Psoas muscle (tissue), 8 donors: ENCODE data around the gene DYNC1LI1. TPM values are rescaled to one million over a fixed set of nuclear protein-coding genes. Genes with fewer than 3 reads are reported as not detected.

Source experiments
- ATAC-seq, 4 donors: fragments of 200-7000 bp; cut with Tn5 transposase; one replicate each; pipeline ENCODE4 v1.9.1; 2020; ENCODE audit warnings: moderate library complexity in 3 of 4, mild to moderate bottlenecking in 2 of 4
- DNase-seq, 2 donors: peaks; one replicate each; pipeline ENCODE4 v3.0.0-alpha.2; 2020
- H3K27ac ChIP-seq: fragments of 200-600 bp; one replicate; pipeline ENCODE4 v1.8.0; 2022
- H3K27me3 ChIP-seq, 3 donors: fragments of 200-600 bp in 1 of 3; one replicate each; pipeline versions ENCODE4 v1.6.1 to v1.8.0; 2013 to 2022; ENCODE audit warnings: low read length in 2 of 3, mild to moderate bottlenecking in 2 of 3, moderate library complexity in 1 of 3; ENCODE audit not compliant: insufficient read depth in 3 of 3
- H3K36me3 ChIP-seq, 2 donors: fragments of 200-600 bp in 1 of 2; one replicate each; pipeline versions ENCODE4 v1.6.1 to v1.8.0; 2013 to 2022; ENCODE audit warnings: low read depth in 1 of 2, mild to moderate bottlenecking in 1 of 2, moderate library complexity in 1 of 2; ENCODE audit not compliant: insufficient read depth in 1 of 2
- H3K4me1 ChIP-seq: fragments of 200-600 bp; one replicate; pipeline ENCODE4 v1.8.0; 2022
- H3K4me3 ChIP-seq: fragments of 200-600 bp; one replicate; pipeline ENCODE4 v1.8.0; 2022; ENCODE audit warnings: mild to moderate bottlenecking
- H3K9me3 ChIP-seq: fragments of 200-600 bp; one replicate; pipeline ENCODE4 v1.8.0; 2022
- WGBS, 3 donors: extraction: QIAGEN DNeasy Blood & Tissue Kit; methylation state at CpG; one replicate each; pipeline versions ENCODE4 v1.1.6 to v1.1.7; 2013; 5-methylcytosine and 5-hydroxymethylcytosine counted together
- intact Hi-C, 2 donors: fragments of 100-400 bp; cut with DNase I; formaldehyde crosslinking; loops; one replicate each; pipeline versions ENCODE4 v1.11.0 to v1.14.2; 2022
- polyA plus RNA-seq, 3 donors: library from polyadenylated mRNA; stranded (reverse); fragments of 200-250 nt; gene quantifications; one replicate each; pipeline ENCODE4 v1.2.3, GENCODE V29; 2013
- total RNA-seq, 4 donors: library from RNA; stranded (reverse); fragmentation: NEBNext Ultra II Directional in 2 of 4; extraction: Animal tissue kit (Norgen Biotek cat#: 25700) in 2 of 4; gene quantifications; one replicate each; pipeline versions ENCODE4 v1.2.1 to v1.2.4, GENCODE V29; 2021 to 2023
- TF ChIP-seq, protein P1 (sequence below): fragments of 200-600 bp; IDR thresholded peaks from one replicate; pipeline ENCODE4 v1.8.0; 2022; ENCODE audit warnings: antibody characterized with exemption
- donor health status: healthy with polysubstance abuse.
- donor health status: DM: no; HTN: no; CAD: no; lungs with moderate emphysema.
- donor health status: Bipolar disorder and iron deficiency.
- donor health status: healthy.
- donor health status: DM: yes; HTN: yes; CAD: no.
- donor health status: DM: no; HTN: no; CAD: no.
- donor health status: DM: no; HTN: no; CAD: no.
- donor health status: DM: yes; HTN: yes; CAD: no.

DYNC1LI1 gene
- total and polyA plus RNA-seq, 7 donors, result 37.4 to 56.8 (median 47.3) TPM

DNA sequence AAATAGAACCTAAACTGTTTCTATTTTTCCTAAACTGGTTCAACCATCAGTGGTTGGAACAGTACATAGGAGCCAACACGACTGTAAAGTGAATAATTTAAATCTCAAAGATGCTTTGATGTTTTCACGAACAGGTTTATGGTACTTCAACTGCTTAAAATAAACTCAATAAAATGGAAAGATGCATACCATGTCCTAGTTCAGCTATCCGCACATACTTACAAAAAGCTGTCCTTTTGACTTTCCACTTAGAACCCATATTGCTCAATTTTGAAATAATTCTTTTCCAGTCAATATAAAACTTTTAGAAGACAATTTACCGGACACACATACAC is 68.9 kb downstream of the DYNC1LI1 start:
- DNase-seq, result no peak
- Histone ChIP-seq H3K4me1 (peaks cover 15% of the 10 kb centered on the region), H3K36me3 (no peaks in the 10 kb centered on the region), H3K27ac (peak overlapping the region; percentile 98), H3K27me3 (no peaks in the 10 kb centered on the region), H3K9me3 (no peaks in the 10 kb centered on the region), H3K4me3 (peak overlapping the region; percentile 98)
- WGBS, 3 donors, result 6 to 16% (median 8%) methylated on average over 4 of the region's 4 CpGs
- no peak for ATAC-seq
- TF ChIP-seq, protein P1, sequence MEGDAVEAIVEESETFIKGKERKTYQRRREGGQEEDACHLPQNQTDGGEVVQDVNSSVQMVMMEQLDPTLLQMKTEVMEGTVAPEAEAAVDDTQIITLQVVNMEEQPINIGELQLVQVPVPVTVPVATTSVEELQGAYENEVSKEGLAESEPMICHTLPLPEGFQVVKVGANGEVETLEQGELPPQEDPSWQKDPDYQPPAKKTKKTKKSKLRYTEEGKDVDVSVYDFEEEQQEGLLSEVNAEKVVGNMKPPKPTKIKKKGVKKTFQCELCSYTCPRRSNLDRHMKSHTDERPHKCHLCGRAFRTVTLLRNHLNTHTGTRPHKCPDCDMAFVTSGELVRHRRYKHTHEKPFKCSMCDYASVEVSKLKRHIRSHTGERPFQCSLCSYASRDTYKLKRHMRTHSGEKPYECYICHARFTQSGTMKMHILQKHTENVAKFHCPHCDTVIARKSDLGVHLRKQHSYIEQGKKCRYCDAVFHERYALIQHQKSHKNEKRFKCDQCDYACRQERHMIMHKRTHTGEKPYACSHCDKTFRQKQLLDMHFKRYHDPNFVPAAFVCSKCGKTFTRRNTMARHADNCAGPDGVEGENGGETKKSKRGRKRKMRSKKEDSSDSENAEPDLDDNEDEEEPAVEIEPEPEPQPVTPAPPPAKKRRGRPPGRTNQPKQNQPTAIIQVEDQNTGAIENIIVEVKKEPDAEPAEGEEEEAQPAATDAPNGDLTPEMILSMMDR, result no peak
- intact Hi-C loops, result loop anchor here in 1 of 2 donors (5.0 kb wide), 1 partner anchor 71 kb away; the partner anchor contains the start of gene DYNC1LI1

DNA sequence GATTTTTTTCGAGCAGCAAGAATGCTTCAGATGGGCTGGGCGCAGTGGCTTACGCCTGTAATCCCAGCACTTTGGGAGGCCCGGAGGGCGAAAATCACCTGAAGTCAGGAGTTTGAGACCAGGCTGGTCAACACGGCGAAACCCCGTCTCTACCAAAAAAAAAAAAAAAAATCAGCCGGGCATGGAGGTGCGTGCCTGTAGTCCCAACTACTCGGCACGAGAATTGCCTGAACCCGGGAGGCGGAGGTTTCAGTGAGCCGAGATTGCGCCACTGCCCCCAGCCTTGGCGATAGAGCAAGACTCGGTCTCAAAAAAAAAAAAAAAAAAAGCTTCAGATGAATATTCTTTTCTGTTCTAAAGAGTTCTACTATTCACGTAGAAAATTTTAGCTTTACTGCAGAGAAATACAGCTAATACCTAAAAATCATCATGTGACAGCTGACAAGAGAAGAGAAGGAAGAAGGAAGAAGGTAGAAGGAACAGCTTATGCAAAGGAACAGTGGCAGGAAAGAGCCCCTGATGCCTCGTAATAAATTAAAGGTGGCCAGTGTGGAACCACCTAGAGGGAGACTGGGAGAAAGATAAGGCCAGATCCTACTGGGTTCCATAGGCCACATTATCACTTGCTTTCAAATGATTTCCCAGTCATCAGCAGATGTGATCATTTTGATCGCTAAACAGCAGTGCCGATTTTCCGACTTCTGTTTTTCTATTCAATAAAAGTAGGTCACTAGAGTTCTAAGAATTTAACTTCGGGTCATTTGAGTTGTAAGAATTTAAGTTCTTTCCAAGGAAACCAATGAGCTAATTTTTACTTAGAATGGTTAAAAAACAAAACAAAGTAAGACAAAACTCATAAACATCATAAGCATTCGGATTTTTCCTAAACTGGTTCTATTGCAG is 69.5 kb downstream of the DYNC1LI1 start:
- intact Hi-C loops, result loop anchor here in 1 of 2 donors (5.0 kb wide), 1 partner anchor 71 kb away; the partner anchor contains the start of gene DYNC1LI1
- no peak for ATAC-seq
- Histone ChIP-seq H3K27ac (peak overlapping the region; percentile 98), H3K27me3 (no peaks in the 10 kb centered on the region), H3K36me3 (no peaks in the 10 kb centered on the region), H3K4me1 (peaks cover 15% of the 10 kb centered on the region), H3K4me3 (peak overlapping the region; percentile 98), H3K9me3 (no peaks in the 10 kb centered on the region)
- no peak for DNase-seq
- TF ChIP-seq, protein P1, result no peak
- WGBS, 3 donors, result 80 to 83% (median 82%) methylated on average over 25 of the region's 25 CpGs

DNA sequence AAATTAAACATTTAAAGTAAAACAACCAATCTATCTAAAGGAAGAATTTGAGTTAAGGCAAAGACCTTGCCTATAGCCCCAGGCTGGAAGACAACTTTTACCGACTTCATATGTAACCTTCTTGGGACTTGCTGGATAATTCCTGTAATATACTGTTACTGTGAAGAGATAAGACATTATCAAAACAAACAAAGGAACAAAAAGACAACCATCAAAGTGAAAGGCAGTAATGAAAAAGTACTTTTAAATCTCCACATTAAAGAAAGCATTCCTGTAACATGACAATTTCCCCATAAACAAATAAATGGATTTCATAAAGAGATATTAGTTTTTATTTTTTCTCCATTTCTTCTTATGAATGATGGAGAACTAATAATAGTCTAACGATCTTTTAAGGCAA is 70.4 kb downstream of the DYNC1LI1 start:
- TF ChIP-seq, protein P1, result no peak
- peaks cover 16% of the 10 kb centered on the region for H3K4me1 ChIP-seq
- 81 to 84% (median 84%) methylated on average over 2 of the region's 2 CpGs for WGBS, 3 donors
- H3K36me3 ChIP-seq, result no peaks in the 10 kb centered on the region
- no peaks in the 10 kb centered on the region for H3K9me3 ChIP-seq
- H3K27me3 ChIP-seq, result no peaks in the 10 kb centered on the region
- no peak for DNase-seq
- ATAC-seq, result no peak
- intact Hi-C loops, result loop anchor here in 1 of 2 donors (5.0 kb wide), 1 partner anchor 72 kb away; the partner anchor contains the start of gene DYNC1LI1
- no peak overlapping the region for H3K27ac ChIP-seq
- no peak overlapping the region for H3K4me3 ChIP-seq

DNA sequence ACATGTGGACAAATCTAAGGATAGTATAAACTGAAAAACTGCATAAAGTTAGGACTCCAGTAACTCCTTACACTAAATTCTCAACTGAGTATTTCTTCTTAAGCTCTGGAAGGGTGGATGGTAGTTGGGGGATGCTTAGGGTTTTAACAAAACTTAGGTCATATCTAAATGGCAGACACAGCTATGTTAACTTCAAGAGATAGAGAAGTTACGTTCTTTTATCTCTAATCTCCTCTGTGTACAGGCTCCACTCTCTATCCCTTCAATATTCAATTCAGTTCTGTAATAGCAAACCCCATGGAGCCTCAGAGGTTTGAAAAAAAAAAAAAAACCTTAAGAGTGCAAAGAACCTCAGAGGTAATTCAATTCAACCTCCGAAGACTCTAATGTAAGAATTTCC is 71.1 kb downstream of the DYNC1LI1 start:
- H3K9me3 ChIP-seq, result no peaks in the 10 kb centered on the region
- WGBS, 3 donors, result 96 to 98% (median 97%) methylated on average over 2 of the region's 2 CpGs
- H3K36me3 ChIP-seq, result no peaks in the 10 kb centered on the region
- no peak overlapping the region for H3K27ac ChIP-seq
- no peaks in the 10 kb centered on the region for H3K27me3 ChIP-seq
- ATAC-seq (no peak), DNase-seq (no peak)
- H3K4me3 ChIP-seq, result no peak overlapping the region
- TF ChIP-seq, protein P1, result no peak
- intact Hi-C loops, result no loop called here
- H3K4me1 ChIP-seq, result peaks cover 22% of the 10 kb centered on the region
